Heart left ventricle (tissue), 16 donors: Measurements from ENCODE around the gene C5orf47. TPM values are rescaled to one million over a fixed set of nuclear protein-coding genes. Genes with fewer than 3 reads are reported as not detected.

ENCODE experiments used
- ATAC-seq, 4 donors: fragments of 200-7000 bp; cut with Tn5 transposase; one replicate each; pipeline ENCODE4 v1.9.1; 2020 to 2022; ENCODE audit warnings: moderate library complexity in 4 of 4, mild to moderate bottlenecking in 3 of 4, moderate number of reproducible peaks in 1 of 4
- DNase-seq, 5 donors: peaks; one replicate each; pipeline ENCODE4 v3.0.0-alpha.2; 2020
- H3K27ac ChIP-seq, 12 donors: fragments of 200-600 bp; sonication (generic) in 4 of 12; one replicate each; pipeline versions ENCODE4 v1.5.0 to v1.8.0; 2016 to 2022; ENCODE audit warnings: mild to moderate bottlenecking in 2 of 12
- H3K27me3 ChIP-seq, 9 donors: fragments of 200-600 bp; sonication (generic) in 2 of 9; one replicate each; pipeline versions ENCODE4 v1.5.1 to v1.8.0; 2016 to 2022; ENCODE audit warnings: mild to moderate bottlenecking in 3 of 9
- H3K36me3 ChIP-seq, 9 donors: fragments of 200-600 bp; sonication (generic) in 2 of 9; one replicate each; pipeline versions ENCODE4 v1.5.0 to v1.8.0; 2018 to 2022; ENCODE audit warnings: mild to moderate bottlenecking in 2 of 9
- H3K4me1 ChIP-seq, 12 donors: fragments of 200-600 bp; sonication (generic) in 4 of 12; one replicate each; pipeline versions ENCODE4 v1.5.0 to v1.8.0; 2016 to 2022; ENCODE audit warnings: mild to moderate bottlenecking in 3 of 12
- H3K4me3 ChIP-seq, 12 donors: fragments of 200-600 bp; sonication (generic) in 4 of 12; one replicate each; pipeline versions ENCODE4 v1.5.0 to v1.8.0; 2017 to 2022; ENCODE audit warnings: mild to moderate bottlenecking in 9 of 12, moderate library complexity in 4 of 12
- H3K9me3 ChIP-seq, 12 donors: fragments of 200-600 bp; sonication (generic) in 4 of 12; one replicate each; pipeline versions ENCODE4 v1.5.0 to v1.8.0; 2016 to 2022; ENCODE audit warnings: mild to moderate bottlenecking in 1 of 12
- POLR2A ChIP-seq, 2 donors: fragments of 450-650 bp; IDR thresholded peaks; one replicate each; pipeline ENCODE4 v1.6.1; 2017; ENCODE audit warnings: antibody characterized with exemption in 2 of 2, mild to moderate bottlenecking in 2 of 2, moderate library complexity in 2 of 2
- WGBS, 4 donors: extraction: QIAGEN DNeasy Blood & Tissue Kit in 2 of 4; methylation state at CpG; one replicate each; pipeline versions ENCODE4 v1.1.5 to v1.1.7; 2013 to 2018; 5-methylcytosine and 5-hydroxymethylcytosine counted together
- intact Hi-C, 10 donors: fragments of 100-400 bp; cut with DNase I; formaldehyde crosslinking; loops; one replicate each; pipeline versions ENCODE4 v1.11.1 to v1.14.2; 2022
- polyA plus RNA-seq, 2 donors: library from polyadenylated mRNA; stranded (reverse); fragments of 200-250 nt; gene quantifications; one replicate each; pipeline ENCODE4 v1.2.3, GENCODE V29; 2013
- total RNA-seq, 9 donors: library from RNA; depleted of rRNA in 2 of 9; stranded (reverse); fragments of >200 nt in 2 of 9; fragmentation: NEBNext Ultra II Directional in 3 of 9; extraction: Animal tissue kit (Norgen Biotek cat#: 25700) in 3 of 9; gene quantifications; one replicate each; pipeline versions ENCODE4 v1.1.0 to v1.2.4, GENCODE V29; 2016 to 2023
- TF ChIP-seq, protein P1 (sequence below), 12 donors: fragments of 200-600 bp; sonication (generic) in 4 of 12; IDR thresholded peaks; one replicate each; pipeline versions ENCODE4 v1.5.0 to v1.8.0; 2018 to 2022; ENCODE audit warnings: antibody characterized with exemption in 12 of 12, mild to moderate bottlenecking in 5 of 12
- donor health status: ischemic (EF 13 %, LVEDD 7.1; RV severe dilation, severe dysfunction).
- donor health status: healthy with polysubstance abuse.
- donor health status: DM: no; HTN: yes; CAD: no.
- donor health status: DM: no; HTN: no; CAD: no.
- donor health status: ischemic (EF 25% LVEDD 6.9; RV normal size, moderate dysfunction).
- donor health status: ischemic (EF 25% LVEDD 5.7; RV mildly dilated, moderate dysfunction).
- donor health status: healthy.
- donor health status: DM: yes; HTN: yes; CAD: no.
- donor health status: ischemic (EF 35%, LVEDD 5.7; RV mildly dilated, moderate dysfunction).
- donor health status: nonischemic (EF 11% LVEDD 7.7; RV severe dilation, severe dysfunction).
- donor health status: DM: yes; HTN: yes; CAD: no.
- donor health status: PGD.
- donor health status: ischemic (EF 29% LVEDD 5.4; RV normal size, mild dysfunction).
- donor health status: nonischemic (EF 23%, LVEDD 6.1; RV moderate dilation, normal function).

C5orf47 gene
- total and polyA plus RNA-seq, 11 donors: 0.12 to 0.58 (median 0.15) TPM; not detected in 7

DNA sequence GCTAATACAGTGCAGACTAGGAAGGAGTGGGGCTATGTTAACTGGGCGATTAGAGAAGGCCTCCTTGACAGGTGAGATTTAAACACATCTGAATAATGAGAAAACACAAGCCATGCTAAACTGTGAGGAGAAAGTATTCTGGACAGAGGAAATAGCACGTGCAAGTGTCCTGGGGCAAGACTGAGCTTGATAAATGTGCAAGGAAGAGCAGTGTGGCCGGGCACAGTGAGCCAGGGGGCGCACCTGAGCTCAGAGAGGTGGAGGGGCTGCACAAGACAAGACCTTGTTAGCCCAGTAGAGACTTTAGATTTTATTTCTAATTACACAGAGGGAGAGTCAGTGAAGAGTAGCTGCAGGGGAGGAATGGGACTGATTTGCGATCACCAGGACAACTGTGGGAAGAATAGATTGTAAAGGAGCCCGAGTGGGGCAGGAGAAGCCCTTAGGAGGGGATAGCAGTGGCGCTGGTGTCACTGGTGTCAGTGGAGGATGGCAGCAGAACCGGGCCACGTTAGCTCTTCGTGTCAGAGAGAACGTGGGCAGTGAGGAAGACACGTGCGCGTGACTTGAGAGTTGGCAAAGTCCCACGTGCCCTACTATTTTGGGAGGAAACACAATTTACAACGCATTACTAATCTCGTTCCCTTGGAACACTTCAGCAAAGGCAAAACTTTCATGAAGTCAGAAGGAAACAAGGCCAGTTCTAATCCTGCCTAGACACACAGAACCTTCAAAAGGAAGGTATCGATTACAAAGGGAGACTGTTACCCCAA lies 17.9 kb upstream of the C5orf47 start:
- TF ChIP-seq, protein P1, sequence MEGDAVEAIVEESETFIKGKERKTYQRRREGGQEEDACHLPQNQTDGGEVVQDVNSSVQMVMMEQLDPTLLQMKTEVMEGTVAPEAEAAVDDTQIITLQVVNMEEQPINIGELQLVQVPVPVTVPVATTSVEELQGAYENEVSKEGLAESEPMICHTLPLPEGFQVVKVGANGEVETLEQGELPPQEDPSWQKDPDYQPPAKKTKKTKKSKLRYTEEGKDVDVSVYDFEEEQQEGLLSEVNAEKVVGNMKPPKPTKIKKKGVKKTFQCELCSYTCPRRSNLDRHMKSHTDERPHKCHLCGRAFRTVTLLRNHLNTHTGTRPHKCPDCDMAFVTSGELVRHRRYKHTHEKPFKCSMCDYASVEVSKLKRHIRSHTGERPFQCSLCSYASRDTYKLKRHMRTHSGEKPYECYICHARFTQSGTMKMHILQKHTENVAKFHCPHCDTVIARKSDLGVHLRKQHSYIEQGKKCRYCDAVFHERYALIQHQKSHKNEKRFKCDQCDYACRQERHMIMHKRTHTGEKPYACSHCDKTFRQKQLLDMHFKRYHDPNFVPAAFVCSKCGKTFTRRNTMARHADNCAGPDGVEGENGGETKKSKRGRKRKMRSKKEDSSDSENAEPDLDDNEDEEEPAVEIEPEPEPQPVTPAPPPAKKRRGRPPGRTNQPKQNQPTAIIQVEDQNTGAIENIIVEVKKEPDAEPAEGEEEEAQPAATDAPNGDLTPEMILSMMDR (IDR thresholded peaks at IDR 0.05): no peak
- no peak for TF ChIP-seq POLR2A (IDR thresholded peaks at IDR 0.05)
- ATAC-seq: no peak
- WGBS, 4 donors: 66 to 68% (median 67%) methylated on average over 18 of the region's 18 CpGs

DNA sequence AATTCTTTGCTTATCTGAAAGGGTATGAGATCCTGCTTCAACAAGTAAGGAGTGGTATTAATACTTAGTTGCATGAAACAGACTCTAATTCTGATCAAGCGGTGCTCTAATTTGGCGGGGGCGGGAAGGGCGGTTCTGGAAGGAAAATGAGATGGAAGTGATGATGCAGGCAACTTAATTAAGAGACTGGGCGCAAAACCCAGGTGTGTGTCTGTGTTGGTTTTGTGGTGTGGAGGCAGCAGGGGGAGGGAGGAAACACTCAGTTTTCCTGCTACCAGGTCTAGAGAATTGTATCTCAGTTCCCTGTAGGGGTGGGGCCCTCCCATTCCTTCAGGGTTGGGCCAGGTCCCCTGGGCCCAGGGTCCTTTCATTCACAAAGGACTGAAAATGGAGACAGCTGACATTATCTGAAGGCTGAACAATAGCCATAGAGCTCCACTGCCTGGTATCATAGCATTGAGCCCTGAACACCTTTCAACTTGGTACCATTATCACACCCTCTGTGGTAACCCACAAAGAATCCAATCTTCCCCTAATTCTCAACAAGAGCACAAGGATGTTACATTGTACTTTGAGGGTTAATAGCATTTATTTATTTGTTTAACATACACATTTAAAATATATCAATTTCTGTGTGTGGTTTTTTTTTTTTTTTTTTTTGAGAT lies 17.2 kb upstream of the C5orf47 start:
- Histone ChIP-seq H3K9me3 (no peaks in the 10 kb centered on the region), H3K4me3 (no peak overlapping the region), H3K36me3 (no peaks in the 10 kb centered on the region), H3K27ac (peak overlapping the region in 1 of 12 donors; percentile 1), H3K27me3 (peaks cover 0 to 4% (median 0%) of the 10 kb centered on the region in 9 donors), H3K4me1 (peaks cover 0 to 25% (median 9%) of the 10 kb centered on the region in 12 donors)
- TF ChIP-seq POLR2A (IDR thresholded peaks at IDR 0.05): no peak
- TF ChIP-seq, protein P1 (IDR thresholded peaks at IDR 0.05): no peak
- DNase-seq: no peak
- intact Hi-C loops: loop anchor here in 9 of 10 donors (2.0 to 10.0 kb wide), 10 partner anchors 75 to 353 kb away; partner anchors contain the start of gene CPEB4 (in 2 of the 9)
- 78 to 85% (median 84%) methylated on average over 5 of the region's 5 CpGs for WGBS, 4 donors
- ATAC-seq: peak in 1 of 4 donors; percentile 16

More for the DNA sequence above, 17.9 kb upstream of the C5orf47 start:
- H3K4me1 ChIP-seq: peaks cover 0 to 25% (median 9%) of the 10 kb centered on the region in 12 donors
- DNase-seq: no peak
- peaks cover 0 to 4% (median 0%) of the 10 kb centered on the region in 9 donors for H3K27me3 ChIP-seq
- H3K27ac ChIP-seq: peak overlapping the region in 1 of 12 donors; percentile 1
- H3K9me3 ChIP-seq: no peaks in the 10 kb centered on the region
- no peaks in the 10 kb centered on the region for H3K36me3 ChIP-seq
- intact Hi-C loops: loop anchor here in 8 of 10 donors (2.0 to 10.0 kb wide), 6 partner anchors 74 to 346 kb away; partner anchors contain the start of gene CPEB4 (in 1 of the 8)
- H3K4me3 ChIP-seq: no peak overlapping the region

DNA sequence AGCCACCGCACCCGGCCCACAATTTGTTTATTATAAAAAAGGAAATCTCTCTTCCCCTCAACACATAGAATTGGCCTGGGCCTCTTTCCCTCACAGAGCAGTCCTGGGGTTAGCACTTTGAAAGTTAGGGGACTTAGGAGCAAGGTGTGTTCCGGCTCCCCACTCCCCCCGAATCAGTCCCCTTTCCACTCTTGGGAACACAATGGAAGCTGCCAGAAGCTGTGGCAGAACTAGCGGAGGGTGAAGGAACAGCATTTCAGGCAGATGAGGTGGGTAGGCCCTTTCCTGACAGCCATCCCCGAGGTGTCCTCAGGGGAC lies 16.4 kb upstream of the C5orf47 start:
- TF ChIP-seq, protein P1 (IDR thresholded peaks at IDR 0.05): no peak
- TF ChIP-seq POLR2A (IDR thresholded peaks at IDR 0.05): no peak
- Histone ChIP-seq H3K27me3 (peaks cover 0 to 4% (median 0%) of the 10 kb centered on the region in 9 donors), H3K27ac (peak overlapping the region in 7 of 12 donors; percentile 62 to 83 (median 68)), H3K9me3 (no peaks in the 10 kb centered on the region), H3K36me3 (no peaks in the 10 kb centered on the region), H3K4me1 (peaks cover 0 to 25% (median 9%) of the 10 kb centered on the region in 12 donors), H3K4me3 (peak overlapping the region in 10 of 12 donors; percentile 33 to 65 (median 52))
- ATAC-seq (peak in 2 of 4 donors; percentile 38 to 58), DNase-seq (no peak)
- 52 to 71% (median 62%) methylated on average over 6 of the region's 6 CpGs for WGBS, 4 donors
- intact Hi-C loops: loop anchor here in 9 of 10 donors (2.0 to 10.0 kb wide), 9 partner anchors 75 to 354 kb away; partner anchors contain the start of gene CPEB4 (in 2 of the 9)
